ENCODE data around the gene MAGI1. TPM values are rescaled to one million over a fixed set of nuclear protein-coding genes. Genes with fewer than 3 reads are reported as not detected.

Gene MAGI1
- total RNA-seq, 1 donor from 2014 or later = 21.9 TPM

- Mint-ChIP-seq H3K27ac (ENCODE audit: unreplicated experiment) (no peak overlapping the region), H3K4me3 (ENCODE audit: unreplicated experiment) (no peak overlapping the region), H3K36me3 (ENCODE audit: unreplicated experiment) (no peaks in the 10 kb centered on the region), H3K9me3 (ENCODE audit: unreplicated experiment) (no peaks in the 10 kb centered on the region), H3K27me3 (ENCODE audit: unreplicated experiment) (peaks cover 4% of the 10 kb centered on the region), H3K4me1 (ENCODE audit: unreplicated experiment) (no peaks in the 10 kb centered on the region)
- TF ChIP-seq CTCF (IDR thresholded peaks at IDR 0.05) = no peak
- DNase-seq (ENCODE audit: extremely low spot score, unreplicated experiment) = no peak
These were observed 337.2 kb downstream of the MAGI1 start for GRCh38 chr3:65701516-65701915.

- no peak for DNase-seq (ENCODE audit: extremely low spot score, unreplicated experiment)
- no peak overlapping the region for H3K4me3 Mint-ChIP-seq (ENCODE audit: unreplicated experiment)
- H3K27ac Mint-ChIP-seq (ENCODE audit: unreplicated experiment) = no peak overlapping the region
- TF ChIP-seq CTCF (IDR thresholded peaks at IDR 0.05) = no peak
- H3K4me1 Mint-ChIP-seq (ENCODE audit: unreplicated experiment) = peaks cover 11% of the 10 kb centered on the region
- H3K27me3 Mint-ChIP-seq (ENCODE audit: unreplicated experiment) = no peaks in the 10 kb centered on the region
- H3K9me3 Mint-ChIP-seq (ENCODE audit: unreplicated experiment) = no peaks in the 10 kb centered on the region
- H3K36me3 Mint-ChIP-seq (ENCODE audit: unreplicated experiment) = no peaks in the 10 kb centered on the region
These were observed 349.3 kb downstream of the MAGI1 start for GRCh38 chr3:65689436-65689835.

GRCh38 chr3:65687741-65688140 lies 351.0 kb downstream of the MAGI1 start:
- no peaks in the 10 kb centered on the region for H3K9me3 Mint-ChIP-seq (ENCODE audit: unreplicated experiment)
- H3K4me1 Mint-ChIP-seq (ENCODE audit: unreplicated experiment) = peaks cover 11% of the 10 kb centered on the region
- H3K4me3 Mint-ChIP-seq (ENCODE audit: unreplicated experiment) = no peak overlapping the region
- H3K27me3 Mint-ChIP-seq (ENCODE audit: unreplicated experiment) = no peaks in the 10 kb centered on the region
- no peak for DNase-seq (ENCODE audit: extremely low spot score, unreplicated experiment)
- no peak overlapping the region for H3K27ac Mint-ChIP-seq (ENCODE audit: unreplicated experiment)
- no peak for TF ChIP-seq CTCF (IDR thresholded peaks at IDR 0.05)
- H3K36me3 Mint-ChIP-seq (ENCODE audit: unreplicated experiment) = no peaks in the 10 kb centered on the region

GRCh38 chr3:65685621-65686235 lies 353.0 kb downstream of the MAGI1 start:
- H3K27ac Mint-ChIP-seq (ENCODE audit: unreplicated experiment) = no peak overlapping the region
- H3K36me3 Mint-ChIP-seq (ENCODE audit: unreplicated experiment) = no peaks in the 10 kb centered on the region
- DNase-seq (ENCODE audit: extremely low spot score, unreplicated experiment) = no peak
- H3K4me1 Mint-ChIP-seq (ENCODE audit: unreplicated experiment) = peaks cover 11% of the 10 kb centered on the region
- H3K4me3 Mint-ChIP-seq (ENCODE audit: unreplicated experiment) = no peak overlapping the region
- H3K9me3 Mint-ChIP-seq (ENCODE audit: unreplicated experiment) = no peaks in the 10 kb centered on the region
- no peaks in the 10 kb centered on the region for H3K27me3 Mint-ChIP-seq (ENCODE audit: unreplicated experiment)
- TF ChIP-seq CTCF (IDR thresholded peaks at IDR 0.05) = no peak

GRCh38 chr3:65678516-65678915 lies 360.2 kb downstream of the MAGI1 start:
- Mint-ChIP-seq H3K4me3 (ENCODE audit: unreplicated experiment) (no peak overlapping the region), H3K4me1 (ENCODE audit: unreplicated experiment) (no peaks in the 10 kb centered on the region), H3K27me3 (ENCODE audit: unreplicated experiment) (no peaks in the 10 kb centered on the region), H3K36me3 (ENCODE audit: unreplicated experiment) (no peaks in the 10 kb centered on the region), H3K9me3 (ENCODE audit: unreplicated experiment) (no peaks in the 10 kb centered on the region), H3K27ac (ENCODE audit: unreplicated experiment) (no peak overlapping the region)
- no peak for DNase-seq (ENCODE audit: extremely low spot score, unreplicated experiment)
- no peak for TF ChIP-seq CTCF (IDR thresholded peaks at IDR 0.05)

Measured in osteocyte (in vitro differentiated cells).